ENCODE results near the gene RBMS3.
"Not testable (repeated sequence)": the region's sequence is repeated elsewhere in the genome, so short reads cannot be mapped to it uniquely, and the experiment has no call there.

Gene RBMS3

GRCh38 chr3:29644956-29645636 lies 364.2 kb downstream of the RBMS3 start:
- no peak overlapping the region for H3K27ac ChIP-seq (ENCODE audit: low read depth, low read length)
- H3K9me3 ChIP-seq (ENCODE audit: control insufficient read depth, insufficient read depth, low read depth, low read length): no peaks in the 10 kb centered on the region
- H3K4me3 ChIP-seq (ENCODE audit: low read depth, low read length): no peak overlapping the region
- no peaks in the 10 kb centered on the region for H3K27me3 ChIP-seq (ENCODE audit: control insufficient read depth, insufficient read depth, low read length)
- H3K4me1 ChIP-seq (ENCODE audit: control insufficient read depth, insufficient read depth, low read length): peaks cover 6% of the 10 kb centered on the region; the same call in 1 of the 2 replicates
- no peak overlapping the region for H3K9ac ChIP-seq (ENCODE audit: low read length)
- H3K36me3 ChIP-seq (ENCODE audit: control insufficient read depth, insufficient read depth, low read length): no peaks in the 10 kb centered on the region

GRCh38 chr3:29646043-29646442 lies 365.2 kb downstream of the RBMS3 start:
- no peaks in the 10 kb centered on the region for H3K27me3 ChIP-seq (ENCODE audit: control insufficient read depth, insufficient read depth, low read length)
- peaks cover 6% of the 10 kb centered on the region; the same call in 1 of the 2 replicates for H3K4me1 ChIP-seq (ENCODE audit: control insufficient read depth, insufficient read depth, low read length)
- H3K9ac ChIP-seq (ENCODE audit: low read length): no peak overlapping the region
- no peak overlapping the region for H3K4me3 ChIP-seq (ENCODE audit: low read depth, low read length)
- H3K36me3 ChIP-seq (ENCODE audit: control insufficient read depth, insufficient read depth, low read length): no peaks in the 10 kb centered on the region
- no peak overlapping the region for H3K27ac ChIP-seq (ENCODE audit: low read depth, low read length)
- no peaks in the 10 kb centered on the region for H3K9me3 ChIP-seq (ENCODE audit: control insufficient read depth, insufficient read depth, low read depth, low read length)

GRCh38 chr3:29649815-29650547 lies 369.1 kb downstream of the RBMS3 start:
- H3K27ac ChIP-seq (ENCODE audit: low read depth, low read length): no peak overlapping the region
- H3K9ac ChIP-seq (ENCODE audit: low read length): no peak overlapping the region
- H3K36me3 ChIP-seq (ENCODE audit: control insufficient read depth, insufficient read depth, low read length): no peaks in the 10 kb centered on the region
- H3K9me3 ChIP-seq (ENCODE audit: control insufficient read depth, insufficient read depth, low read depth, low read length): no peaks in the 10 kb centered on the region
- no peak overlapping the region for H3K4me3 ChIP-seq (ENCODE audit: low read depth, low read length)
- H3K4me1 ChIP-seq (ENCODE audit: control insufficient read depth, insufficient read depth, low read length): no peaks in the 10 kb centered on the region
- no peaks in the 10 kb centered on the region for H3K27me3 ChIP-seq (ENCODE audit: control insufficient read depth, insufficient read depth, low read length)

GRCh38 chr3:29653680-29654079 lies 372.8 kb downstream of the RBMS3 start:
- H3K4me1 ChIP-seq (ENCODE audit: control insufficient read depth, insufficient read depth, low read length): no peaks in the 10 kb centered on the region
- no peak overlapping the region for H3K9ac ChIP-seq (ENCODE audit: low read length)
- no peaks in the 10 kb centered on the region for H3K36me3 ChIP-seq (ENCODE audit: control insufficient read depth, insufficient read depth, low read length)
- H3K4me3 ChIP-seq (ENCODE audit: low read depth, low read length): no peak overlapping the region
- H3K9me3 ChIP-seq (ENCODE audit: control insufficient read depth, insufficient read depth, low read depth, low read length): no peaks in the 10 kb centered on the region
- H3K27me3 ChIP-seq (ENCODE audit: control insufficient read depth, insufficient read depth, low read length): no peaks in the 10 kb centered on the region
- H3K27ac ChIP-seq (ENCODE audit: low read depth, low read length): no peak overlapping the region

GRCh38 chr3:29655015-29655747 lies 374.3 kb downstream of the RBMS3 start:
- H3K9me3 ChIP-seq (ENCODE audit: control insufficient read depth, insufficient read depth, low read depth, low read length): no peaks in the 10 kb centered on the region
- H3K27ac ChIP-seq (ENCODE audit: low read depth, low read length): no peak overlapping the region
- no peak overlapping the region for H3K4me3 ChIP-seq (ENCODE audit: low read depth, low read length)
- H3K4me1 ChIP-seq (ENCODE audit: control insufficient read depth, insufficient read depth, low read length): no peaks in the 10 kb centered on the region
- no peak overlapping the region for H3K9ac ChIP-seq (ENCODE audit: low read length)
- H3K27me3 ChIP-seq (ENCODE audit: control insufficient read depth, insufficient read depth, low read length): no peaks in the 10 kb centered on the region
- H3K36me3 ChIP-seq (ENCODE audit: control insufficient read depth, insufficient read depth, low read length): no peaks in the 10 kb centered on the region

GRCh38 chr3:29665688-29666087 lies 384.8 kb downstream of the RBMS3 start:
- no peak overlapping the region for H3K27ac ChIP-seq (ENCODE audit: low read depth, low read length)
- no peaks in the 10 kb centered on the region for H3K4me1 ChIP-seq (ENCODE audit: control insufficient read depth, insufficient read depth, low read length)
- H3K9ac ChIP-seq (ENCODE audit: low read length): no peak overlapping the region
- no peaks in the 10 kb centered on the region for H3K27me3 ChIP-seq (ENCODE audit: control insufficient read depth, insufficient read depth, low read length)
- no peak overlapping the region for H3K4me3 ChIP-seq (ENCODE audit: low read depth, low read length)
- H3K9me3 ChIP-seq (ENCODE audit: control insufficient read depth, insufficient read depth, low read depth, low read length): 0 out of 2 replicates have a peak, but pooled peaks cover 2% of the 10 kb centered on the region
- H3K36me3 ChIP-seq (ENCODE audit: control insufficient read depth, insufficient read depth, low read length): no peaks in the 10 kb centered on the region

- Histone ChIP-seq H3K36me3 (ENCODE audit: control insufficient read depth, insufficient read depth, low read length) (no peaks in the 10 kb centered on the region), H3K9ac (ENCODE audit: low read length) (no peak overlapping the region), H3K27me3 (ENCODE audit: control insufficient read depth, insufficient read depth, low read length) (no peaks in the 10 kb centered on the region), H3K27ac (ENCODE audit: low read depth, low read length) (no peak overlapping the region), H3K9me3 (ENCODE audit: control insufficient read depth, insufficient read depth, low read depth, low read length) (0 out of 2 replicates have a peak, but pooled peaks cover 2% of the 10 kb centered on the region), H3K4me1 (ENCODE audit: control insufficient read depth, insufficient read depth, low read length) (no peaks in the 10 kb centered on the region), H3K4me3 (ENCODE audit: low read depth, low read length) (no peak overlapping the region)
These were observed 387.4 kb downstream of the RBMS3 start for GRCh38 chr3:29668233-29668632.

- H3K9ac ChIP-seq (ENCODE audit: low read length): no peak overlapping the region
- H3K9me3 ChIP-seq (ENCODE audit: control insufficient read depth, insufficient read depth, low read depth, low read length): 0 out of 2 replicates have a peak, but pooled peaks cover 2% of the 10 kb centered on the region
- no peaks in the 10 kb centered on the region for H3K4me1 ChIP-seq (ENCODE audit: control insufficient read depth, insufficient read depth, low read length)
- H3K27me3 ChIP-seq (ENCODE audit: control insufficient read depth, insufficient read depth, low read length): no peaks in the 10 kb centered on the region
- H3K4me3 ChIP-seq (ENCODE audit: low read depth, low read length): no peak overlapping the region
- H3K27ac ChIP-seq (ENCODE audit: low read depth, low read length): no peak overlapping the region
- H3K36me3 ChIP-seq (ENCODE audit: control insufficient read depth, insufficient read depth, low read length): no peaks in the 10 kb centered on the region
These were observed 387.9 kb downstream of the RBMS3 start for GRCh38 chr3:29668728-29669127.

- not testable (repeated sequence) for H3K4me1 ChIP-seq (ENCODE audit: control insufficient read depth, insufficient read depth, low read length); H3K9me3 ChIP-seq (ENCODE audit: control insufficient read depth, insufficient read depth, low read depth, low read length); H3K27ac ChIP-seq (ENCODE audit: low read depth, low read length); H3K9ac ChIP-seq (ENCODE audit: low read length); H3K36me3 ChIP-seq (ENCODE audit: control insufficient read depth, insufficient read depth, low read length); H3K27me3 ChIP-seq (ENCODE audit: control insufficient read depth, insufficient read depth, low read length); H3K4me3 ChIP-seq (ENCODE audit: low read depth, low read length)
These were observed 389.6 kb downstream of the RBMS3 start for GRCh38 chr3:29670476-29670875.

GRCh38 chr3:29677421-29677820 lies 396.6 kb downstream of the RBMS3 start:
- no peaks in the 10 kb centered on the region for H3K4me1 ChIP-seq (ENCODE audit: control insufficient read depth, insufficient read depth, low read length)
- no peaks in the 10 kb centered on the region for H3K27me3 ChIP-seq (ENCODE audit: control insufficient read depth, insufficient read depth, low read length)
- H3K9ac ChIP-seq (ENCODE audit: low read length): no peak overlapping the region
- no peak overlapping the region for H3K4me3 ChIP-seq (ENCODE audit: low read depth, low read length)
- no peak overlapping the region for H3K27ac ChIP-seq (ENCODE audit: low read depth, low read length)
- H3K36me3 ChIP-seq (ENCODE audit: control insufficient read depth, insufficient read depth, low read length): no peaks in the 10 kb centered on the region
- no peaks in the 10 kb centered on the region; the same call in 1 of the 2 replicates for H3K9me3 ChIP-seq (ENCODE audit: control insufficient read depth, insufficient read depth, low read depth, low read length)

GRCh38 chr3:29679944-29680343 lies 399.1 kb downstream of the RBMS3 start:
- Histone ChIP-seq H3K4me3 (ENCODE audit: low read depth, low read length) (no peak overlapping the region), H3K27me3 (ENCODE audit: control insufficient read depth, insufficient read depth, low read length) (no peaks in the 10 kb centered on the region)

More at GRCh38 chr3:29679944-29680343, 399.1 kb downstream of the RBMS3 start:
- Histone ChIP-seq H3K9ac (ENCODE audit: low read length) (no peak overlapping the region), H3K36me3 (ENCODE audit: control insufficient read depth, insufficient read depth, low read length) (no peaks in the 10 kb centered on the region), H3K9me3 (ENCODE audit: control insufficient read depth, insufficient read depth, low read depth, low read length) (no peaks in the 10 kb centered on the region; the same call in 1 of the 2 replicates), H3K4me1 (ENCODE audit: control insufficient read depth, insufficient read depth, low read length) (no peaks in the 10 kb centered on the region), H3K27ac (ENCODE audit: low read depth, low read length) (no peak overlapping the region)
